GM19025 (cell line): ENCODE measurements around the gene AMN.
"Not testable (repeated sequence)": the region's sequence is repeated elsewhere in the genome, so short reads cannot be mapped to it uniquely, and the experiment has no call there.

Source experiments
- ATAC-seq: cut with Tn5 transposase; IDR thresholded peaks from one replicate; pipeline ENCODE4 v1.9.1; 2021; ENCODE audit warnings: mild to moderate bottlenecking, low read depth, moderate library complexity; ENCODE audit not compliant: unreplicated experiment

Gene AMN

DNA sequence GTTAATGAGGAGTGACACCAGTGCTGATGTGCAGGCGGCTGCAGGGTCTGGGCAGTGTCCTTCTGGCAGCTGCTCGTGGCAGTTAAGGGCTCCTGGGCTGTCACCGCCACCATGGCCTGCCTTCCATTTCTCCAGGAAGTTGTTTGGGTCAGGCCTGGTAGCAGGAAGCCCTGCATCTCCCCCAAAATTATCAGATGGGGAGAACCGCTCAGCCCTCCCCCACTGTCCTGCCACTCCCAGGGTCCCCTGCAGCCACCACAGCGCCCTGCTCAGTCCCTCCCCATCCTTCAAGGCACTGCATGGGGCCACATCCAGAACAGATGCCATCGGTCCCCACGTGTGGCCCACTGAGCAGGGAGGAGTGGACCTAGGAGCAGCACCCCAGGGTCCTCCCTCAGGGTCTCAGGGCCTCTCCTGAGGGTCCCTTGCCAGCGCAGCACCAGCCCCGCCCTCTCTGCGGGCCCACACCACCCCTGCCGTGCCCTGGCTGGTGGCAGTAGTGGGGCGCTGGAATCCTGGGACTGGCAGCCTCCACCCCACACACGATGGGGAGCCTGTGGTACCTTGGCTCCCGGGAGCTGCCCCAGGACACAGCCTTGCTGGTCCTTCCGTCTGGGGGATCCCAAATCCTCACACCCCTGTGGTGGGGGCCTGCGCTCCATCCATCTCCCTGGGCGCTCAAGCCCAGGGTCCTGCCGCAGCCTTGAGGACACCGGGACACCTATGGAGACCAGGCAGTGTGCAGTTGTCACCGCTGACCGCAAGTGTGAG, 10.3 kb upstream of the AMN start:
- ATAC-seq = no peak

DNA sequence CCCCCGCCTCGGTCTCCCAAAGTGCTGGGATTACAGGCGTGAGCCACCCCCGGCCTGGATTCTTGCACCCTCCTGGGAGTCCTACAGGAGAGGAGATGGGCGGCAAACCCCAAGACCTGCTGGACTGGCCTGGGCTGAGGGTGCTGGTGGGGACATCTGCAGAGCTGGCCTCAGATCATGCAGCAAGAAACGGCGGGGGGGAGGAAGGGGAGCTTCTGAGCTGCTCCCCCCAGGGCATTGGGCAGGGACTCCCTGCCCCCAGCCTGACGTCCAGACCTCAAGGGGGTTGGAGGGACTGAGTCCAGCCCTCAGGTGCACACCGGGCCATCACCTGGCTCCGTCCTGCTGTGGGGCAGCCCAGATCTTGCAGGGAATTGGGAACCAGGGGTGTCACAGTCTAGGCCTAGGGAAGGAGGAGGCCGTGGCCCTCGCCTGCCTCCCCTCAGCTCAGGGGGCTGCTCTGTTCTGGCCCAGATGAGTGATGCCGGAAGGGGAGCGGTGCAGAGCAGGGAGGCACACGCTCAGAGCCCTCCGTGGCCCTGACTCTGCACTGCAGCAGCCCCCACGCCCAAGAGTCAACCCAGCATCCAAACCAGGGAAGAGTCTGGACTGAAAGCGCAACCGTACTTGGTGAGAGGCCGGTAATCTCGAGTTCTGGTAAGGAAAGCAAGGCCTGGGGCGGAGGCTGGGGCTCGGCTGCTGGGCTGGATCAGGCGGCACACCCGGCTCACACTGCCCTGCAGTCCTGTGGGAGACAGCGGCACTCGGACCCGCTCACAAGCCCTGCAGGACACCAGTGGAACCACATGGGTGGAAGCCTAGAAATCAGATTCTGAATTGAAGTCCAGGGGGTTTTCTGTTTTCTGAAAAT, 8.9 kb upstream of the AMN start:
- ATAC-seq = no peak

DNA sequence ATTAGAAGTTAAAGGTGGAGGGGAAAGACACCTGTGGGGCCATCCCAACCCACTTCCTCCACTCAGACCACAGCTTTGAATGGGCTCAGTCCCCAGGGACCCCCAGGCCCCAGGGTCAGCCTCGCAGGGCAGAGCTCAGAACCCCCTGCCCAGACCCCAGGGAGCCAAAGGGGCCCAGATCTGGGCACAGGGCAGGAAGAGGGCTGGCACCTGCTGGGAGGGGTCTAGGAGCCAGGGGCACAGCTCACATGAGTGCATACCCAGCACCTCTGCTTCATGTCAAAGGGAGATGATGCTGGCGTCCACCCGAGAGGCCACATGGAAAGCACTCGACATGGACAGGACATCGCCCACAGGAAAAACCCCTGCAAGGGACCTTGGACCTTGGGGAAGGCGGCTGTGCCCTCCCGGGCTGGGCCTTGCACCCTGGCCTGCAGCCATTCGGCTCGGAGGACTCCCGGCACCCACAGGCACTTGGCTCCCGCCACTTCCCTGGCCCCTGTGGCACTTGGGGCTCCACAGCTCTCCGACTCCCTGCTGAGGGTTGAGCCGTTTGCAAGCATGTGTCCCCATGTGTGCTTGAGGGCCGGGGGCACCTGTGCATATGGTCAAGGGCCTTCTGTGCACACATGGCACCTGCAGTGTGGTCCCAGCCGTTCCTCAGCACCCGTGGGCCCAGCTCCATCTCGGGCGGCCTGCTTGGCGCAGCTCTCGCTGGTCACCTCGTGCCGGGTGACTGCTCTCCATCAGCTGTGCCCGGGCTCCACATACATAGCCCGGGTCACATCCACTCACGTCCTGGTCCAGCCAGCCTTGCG, 7.8 kb upstream of the AMN start:
- ATAC-seq = no peak

DNA sequence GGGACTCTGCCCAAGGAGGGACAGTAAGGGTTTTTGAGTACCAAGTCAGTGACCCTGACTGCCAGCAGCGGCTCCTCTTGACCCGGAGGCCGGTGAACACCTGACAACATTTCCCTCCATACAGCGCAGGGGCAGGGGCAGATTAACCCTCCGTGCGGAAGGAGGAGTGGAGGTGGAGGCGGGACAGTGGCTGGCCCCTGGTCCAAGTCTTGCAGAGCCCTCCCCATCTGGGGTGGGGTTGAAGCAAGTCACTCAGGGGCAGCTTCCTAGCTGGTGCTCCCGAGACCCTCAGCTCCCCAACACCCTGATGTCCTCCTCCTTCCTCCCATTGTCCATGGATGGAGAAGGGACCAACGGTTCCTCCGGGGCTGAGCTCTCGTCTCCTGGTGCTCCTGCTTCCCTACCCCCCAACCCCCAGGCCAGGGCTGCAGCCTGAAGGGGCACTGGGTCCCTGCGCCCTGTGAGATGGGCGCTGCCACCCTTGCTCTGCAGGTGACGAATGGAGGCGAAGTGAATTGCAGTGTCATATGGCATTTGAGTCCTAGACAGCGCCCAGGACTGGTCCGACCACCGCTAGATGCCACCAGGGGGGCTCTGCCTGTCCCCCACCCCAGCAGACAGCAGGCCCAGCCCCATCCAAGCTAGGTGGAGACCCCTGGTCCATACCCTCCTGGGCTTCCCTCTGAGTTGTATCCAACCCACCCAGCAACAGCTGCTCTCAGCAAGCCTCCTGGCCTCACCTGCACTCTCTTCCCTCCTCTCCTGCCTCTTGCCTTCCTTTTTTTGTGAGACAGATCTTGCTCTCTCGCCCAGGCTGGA, 7.0 kb upstream of the AMN start:
- ATAC-seq = no peak

DNA sequence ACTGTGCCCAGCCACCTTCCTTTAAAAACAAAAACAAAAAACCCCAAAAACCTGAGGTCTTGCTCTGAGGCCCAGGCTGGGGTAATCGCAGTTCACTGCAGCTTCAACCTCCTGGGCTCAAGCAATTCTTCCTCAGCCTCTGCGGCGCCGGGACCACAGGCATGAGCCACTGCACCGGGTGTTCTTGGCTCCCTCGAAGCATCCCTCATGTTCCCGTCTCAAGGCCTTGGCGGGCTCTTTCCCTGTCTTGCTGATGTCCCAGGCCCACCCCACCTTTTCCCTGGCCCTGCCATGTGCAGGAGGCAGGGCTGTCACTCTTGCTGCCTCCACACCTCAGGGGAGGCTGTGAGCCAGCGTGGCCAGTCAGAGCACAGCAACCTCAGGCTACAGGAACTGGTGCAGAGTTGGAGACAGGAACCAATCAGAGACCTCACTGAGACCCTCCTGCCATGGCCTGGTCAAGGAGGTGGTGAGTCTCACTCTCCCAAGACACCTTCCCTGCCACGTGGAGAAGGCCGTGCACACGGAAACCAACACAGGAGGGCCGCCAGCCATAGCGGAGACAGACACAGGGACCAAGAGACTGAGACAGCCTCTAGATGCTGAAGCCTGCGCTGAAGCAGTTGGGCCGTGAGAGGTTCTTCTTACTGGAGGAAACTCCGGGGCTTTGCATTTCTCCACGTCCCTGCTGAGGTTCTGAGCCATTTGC, 6.0 kb upstream of the AMN start:
- ATAC-seq = no peak

DNA sequence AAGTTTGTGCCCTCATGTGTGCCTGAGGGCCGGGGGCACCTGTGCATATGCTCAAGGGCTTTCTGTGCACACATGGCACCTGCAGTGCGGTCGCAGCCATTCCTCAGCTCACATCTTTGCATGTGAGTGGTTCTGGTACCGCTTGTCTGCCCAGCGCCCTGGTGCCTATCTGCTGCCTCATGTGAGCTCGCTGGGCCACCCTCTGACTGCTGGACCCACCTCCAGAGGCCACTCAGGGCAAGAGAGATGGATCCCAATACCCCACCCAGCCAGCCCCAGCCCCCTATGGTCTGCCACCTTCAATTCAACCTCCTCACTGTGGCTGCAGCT, 5.4 kb upstream of the AMN start:
- no peak for ATAC-seq

DNA sequence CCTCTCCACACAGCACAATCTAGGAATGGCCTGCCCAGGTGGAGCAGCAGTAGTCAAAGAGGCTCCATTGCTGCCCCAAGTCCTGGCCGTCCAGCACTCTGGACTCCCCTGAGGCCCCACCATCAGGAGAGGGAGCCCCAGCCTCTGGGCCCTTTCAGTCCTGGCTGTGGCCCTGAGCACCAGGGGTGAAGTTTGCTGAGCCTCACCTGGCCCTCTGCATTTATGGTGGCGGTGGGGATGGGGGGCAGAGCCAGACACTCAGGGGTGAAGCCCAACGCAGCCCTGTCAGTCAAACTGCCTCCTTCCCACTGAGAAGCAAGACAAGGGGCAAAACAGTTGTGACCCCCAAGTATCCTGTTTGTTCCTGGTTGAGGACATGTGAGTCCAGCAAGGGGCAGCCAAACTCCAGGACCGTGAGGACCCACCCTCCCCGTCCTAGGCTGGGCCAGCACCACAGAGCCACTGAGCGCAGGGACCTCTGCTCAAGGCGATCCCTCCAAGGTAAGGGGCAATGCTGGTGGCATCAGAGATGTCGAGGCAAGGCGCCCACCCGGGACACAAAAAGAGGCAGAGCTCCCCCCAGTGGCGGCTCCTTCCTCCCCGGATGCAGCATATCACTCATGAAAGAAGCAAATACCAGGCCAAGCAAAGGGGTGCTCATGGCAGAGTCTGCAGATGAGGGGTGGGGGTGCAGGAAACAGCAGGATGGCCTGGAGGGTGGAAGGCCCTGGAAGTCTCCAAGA, 4.8 kb upstream of the AMN start:
- ATAC-seq = no peak

DNA sequence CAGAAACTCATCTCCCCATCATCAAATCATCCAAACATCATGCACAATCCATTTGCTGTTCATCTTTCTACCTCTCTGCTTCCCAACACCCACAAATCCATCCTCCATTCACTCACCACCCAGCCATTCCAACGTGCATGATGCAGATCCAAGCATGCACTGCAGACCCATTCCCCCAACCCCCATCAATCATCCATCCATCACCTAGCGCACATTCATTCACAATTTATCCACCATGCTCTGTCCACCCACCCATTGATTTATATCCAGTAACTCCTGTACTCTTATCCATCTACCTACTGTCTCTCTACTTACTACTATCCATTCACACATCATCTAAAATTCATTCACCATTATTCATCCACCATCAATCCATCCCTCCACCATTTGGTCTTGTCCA, 4.0 kb upstream of the AMN start:
- ATAC-seq = no peak

DNA sequence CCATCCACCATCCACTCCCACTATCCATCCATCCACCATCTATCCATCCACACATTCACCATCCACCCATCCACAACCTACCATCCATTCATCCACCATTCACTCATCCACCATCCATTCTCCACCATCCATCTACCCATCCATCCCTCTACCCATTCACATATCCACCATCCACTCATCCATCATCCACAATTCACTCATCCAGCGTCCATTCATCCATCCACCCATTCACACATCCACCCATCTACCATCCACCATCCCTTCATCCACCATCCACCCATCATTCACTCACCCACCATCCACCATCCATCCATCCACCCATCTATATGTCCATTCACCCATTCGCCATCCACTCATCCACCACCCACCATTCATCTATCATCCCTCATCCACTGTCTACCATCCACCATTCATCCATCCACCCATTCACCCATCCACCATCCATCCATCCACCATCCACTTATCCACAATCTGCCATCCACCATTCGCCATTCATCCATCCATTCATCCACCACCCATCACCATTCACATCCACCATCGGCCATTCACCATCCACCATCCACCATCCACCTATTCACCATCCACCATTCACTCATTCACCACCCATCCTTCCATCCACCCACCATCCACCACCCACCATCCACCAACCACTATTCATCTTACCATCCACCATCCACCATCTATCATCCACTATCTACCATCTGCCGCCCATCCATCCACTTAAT, 2.0 kb upstream of the AMN start:
- ATAC-seq = no peak

DNA sequence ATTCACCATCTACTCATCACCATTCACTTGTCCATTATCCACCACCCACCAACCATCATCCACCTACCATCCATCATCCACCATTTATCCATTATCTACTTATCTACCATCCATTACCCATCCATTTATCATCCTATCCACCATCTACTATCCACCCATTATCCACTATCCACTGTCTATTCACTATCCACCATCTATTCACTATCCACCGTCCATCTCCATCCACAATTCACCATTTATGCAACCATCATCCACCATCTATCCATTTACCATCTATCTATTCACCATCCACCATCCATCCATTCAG, 1.5 kb upstream of the AMN start:
- ATAC-seq = no peak

DNA sequence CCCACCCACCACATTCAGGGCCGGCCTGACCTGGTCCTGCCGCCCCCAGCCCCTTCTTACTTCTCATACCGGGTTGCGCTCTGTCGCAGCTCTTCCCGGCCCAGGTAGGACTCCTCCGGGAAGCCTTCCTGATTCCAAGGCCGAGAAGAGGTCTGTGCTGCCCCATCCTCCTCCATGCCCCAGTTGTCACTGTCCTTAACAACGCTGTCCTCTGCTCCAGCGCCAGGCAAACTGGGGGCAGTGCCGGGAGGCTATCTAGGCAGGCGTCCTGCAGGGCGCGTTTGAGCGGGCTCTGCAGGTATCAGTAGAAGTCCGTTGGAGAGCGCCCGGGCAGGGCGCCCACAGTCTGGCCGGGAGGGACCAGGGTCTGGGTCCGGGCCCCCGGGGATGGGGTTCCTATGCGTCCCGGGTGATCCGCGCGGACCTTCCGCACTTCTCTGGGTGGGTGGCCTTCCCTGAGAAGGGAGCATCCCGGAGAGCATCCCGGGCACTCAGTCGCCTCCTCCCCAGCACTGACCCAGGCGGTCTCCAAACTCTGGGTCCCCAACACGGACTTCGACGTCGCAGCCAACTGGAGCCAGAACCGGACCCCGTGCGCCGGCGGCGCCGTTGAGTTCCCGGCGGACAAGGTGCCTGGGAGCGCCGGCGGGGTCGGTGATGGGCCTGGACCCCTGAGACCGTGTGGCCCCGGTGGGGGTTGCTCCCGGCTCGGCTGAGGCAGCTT, 900 bp downstream of the AMN start:
- ATAC-seq = no peak

DNA sequence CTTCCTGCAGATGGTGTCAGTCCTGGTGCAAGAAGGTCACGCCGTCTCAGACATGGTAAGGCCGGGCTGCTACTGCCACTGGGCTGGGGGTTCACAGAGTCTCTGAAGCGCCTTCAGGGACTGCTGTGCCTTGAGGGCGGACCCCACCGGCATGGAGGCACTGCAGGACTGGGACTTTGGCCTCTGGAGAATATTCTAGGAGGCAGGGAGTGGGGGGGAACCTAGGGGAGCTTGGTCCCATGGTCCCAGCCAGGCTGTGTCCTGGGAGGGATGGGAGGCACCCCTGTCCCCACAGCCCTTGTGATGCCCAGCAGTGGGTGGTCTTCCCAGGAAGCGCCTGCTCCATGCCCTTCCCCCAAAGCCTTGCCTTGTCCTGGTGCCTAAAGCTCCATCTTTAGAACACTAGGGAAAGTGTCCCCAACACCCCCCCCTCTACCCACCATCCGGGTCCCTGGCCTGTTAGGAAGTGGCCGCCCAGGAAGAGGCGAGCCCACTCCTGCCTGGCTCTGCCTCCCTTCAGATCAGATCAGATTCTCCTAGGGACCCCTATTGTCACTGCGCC, 1.5 kb downstream of the AMN start:
- no peak for ATAC-seq

DNA sequence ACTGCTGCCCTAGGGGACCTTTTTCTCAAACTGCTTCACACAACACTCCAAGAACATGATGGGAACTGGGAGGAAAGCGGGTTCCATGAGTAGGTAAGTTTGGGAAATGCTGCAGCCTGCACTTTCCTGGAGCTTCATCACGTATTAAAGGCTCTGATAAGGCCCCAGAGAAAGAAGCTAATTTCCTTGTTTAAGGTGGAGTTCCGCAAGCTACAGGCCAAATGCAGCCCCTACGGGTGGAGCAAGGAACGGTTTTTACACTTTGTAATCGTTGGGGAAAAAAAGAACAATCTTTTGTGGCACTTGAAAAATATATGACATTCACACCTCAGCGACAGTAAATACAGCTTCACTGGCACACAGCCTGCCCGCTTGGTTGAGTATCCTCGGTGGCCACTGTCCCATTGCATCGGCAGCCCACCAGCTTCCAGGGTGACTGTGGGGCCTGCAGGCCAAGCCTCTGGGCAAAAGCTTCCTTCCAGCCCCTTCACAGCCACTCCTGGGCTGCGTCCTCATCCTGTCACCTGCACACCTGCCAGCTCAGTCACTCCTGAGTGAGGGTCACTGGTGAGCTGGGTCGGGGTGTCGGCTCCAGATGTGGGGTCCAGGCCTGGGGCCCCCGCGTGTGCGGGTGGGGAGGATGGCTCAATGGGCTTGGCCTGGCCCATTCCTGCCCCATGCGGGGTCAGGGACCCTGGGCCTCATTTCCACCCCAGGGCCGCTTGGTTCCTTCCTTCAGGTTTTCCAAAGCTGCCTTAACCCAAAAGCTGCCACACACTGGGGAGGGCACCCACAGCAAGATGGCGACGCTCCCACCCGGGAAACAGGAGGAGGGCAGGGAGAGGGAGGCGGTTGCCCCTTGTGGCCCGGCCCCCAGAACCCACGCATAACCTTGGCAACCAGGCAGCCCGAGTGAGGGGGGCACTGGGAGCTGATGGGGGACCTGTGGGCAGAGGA, 2.4 kb downstream of the AMN start:
- no peak for ATAC-seq

DNA sequence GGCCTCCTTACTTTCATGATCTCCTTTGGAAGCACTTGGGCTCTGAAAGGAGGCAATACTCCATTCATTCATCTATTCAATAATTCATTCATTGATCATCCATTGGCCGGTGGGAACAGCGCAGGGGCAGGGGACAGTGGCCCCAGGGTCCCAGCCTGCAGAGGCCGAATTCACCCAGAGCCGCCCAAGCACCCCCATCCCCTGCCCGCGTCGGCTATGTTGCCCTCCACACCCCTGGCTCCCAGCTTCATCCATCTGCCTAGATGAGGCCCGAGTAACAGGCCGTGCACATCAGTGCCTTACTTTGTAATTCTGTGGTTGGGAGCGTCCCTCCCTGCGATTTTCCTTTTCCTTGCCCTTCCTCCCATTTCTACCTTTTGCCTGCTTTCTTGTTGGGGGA, 3.2 kb downstream of the AMN start:
- ATAC-seq = no peak

DNA sequence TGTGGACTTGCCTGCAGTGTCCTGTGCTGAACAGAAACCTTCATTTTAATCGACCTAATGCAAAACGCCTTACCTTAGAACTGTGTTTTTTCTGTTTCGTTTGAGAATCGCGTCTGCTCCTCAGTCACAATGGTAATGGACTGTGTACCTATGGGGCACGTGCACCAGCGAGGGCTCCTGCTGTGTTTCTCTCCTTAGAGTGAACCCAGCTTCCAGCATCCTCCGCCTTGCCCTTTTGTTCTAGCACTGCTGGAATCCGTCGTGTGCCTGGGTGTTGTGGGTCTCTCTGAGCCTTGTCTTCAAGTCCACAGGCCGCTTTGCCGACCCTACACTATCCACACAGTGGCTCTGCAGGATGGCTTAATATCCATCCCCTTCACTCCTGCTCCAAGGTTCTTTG, 3.6 kb downstream of the AMN start:
- no peak for ATAC-seq

DNA sequence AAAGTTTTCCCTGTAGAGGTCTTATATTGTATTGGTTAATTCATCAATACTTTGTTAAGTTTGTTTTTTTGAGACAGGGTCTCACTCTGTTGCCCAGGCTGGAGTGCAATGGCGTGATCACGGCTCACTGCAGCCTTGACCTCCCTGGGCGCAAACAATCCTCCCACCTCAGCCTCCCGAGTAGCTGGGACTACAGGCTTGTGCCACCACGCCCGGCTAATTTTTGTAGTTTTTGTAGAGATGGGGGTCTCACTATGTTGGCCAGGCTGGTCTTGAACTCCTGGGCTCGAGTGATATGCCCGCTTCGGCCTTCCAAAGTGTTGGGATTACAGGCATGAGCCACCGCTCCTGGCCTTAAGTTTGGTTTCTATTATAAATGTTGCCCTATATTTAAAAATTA, 4.4 kb downstream of the AMN start:
- not testable (repeated sequence) for ATAC-seq
